GM12864 (cell line): Measurements from ENCODE around the gene ZMYM2.

ENCODE experiments used
- DNase-seq: peaks from one replicate; pipeline ENCODE4 v3.0.0-alpha.2; 2011; ENCODE audit warnings: low read depth
- H3K4me3 ChIP-seq: 2 replicates; pipeline ENCODE4 v1.5.1; 2011; ENCODE audit warnings: mild to moderate bottlenecking, low read depth, low read length, control low read depth
- CTCF ChIP-seq: IDR thresholded peaks from 2 replicates; pipeline ENCODE4 v1.5.1; 2011; ENCODE audit warnings: low read depth, mild to moderate bottlenecking, moderate library complexity, low read length, control low read depth, inconsistent platforms; ENCODE audit errors: missing control alignments

The ZMYM2 gene

DNA sequence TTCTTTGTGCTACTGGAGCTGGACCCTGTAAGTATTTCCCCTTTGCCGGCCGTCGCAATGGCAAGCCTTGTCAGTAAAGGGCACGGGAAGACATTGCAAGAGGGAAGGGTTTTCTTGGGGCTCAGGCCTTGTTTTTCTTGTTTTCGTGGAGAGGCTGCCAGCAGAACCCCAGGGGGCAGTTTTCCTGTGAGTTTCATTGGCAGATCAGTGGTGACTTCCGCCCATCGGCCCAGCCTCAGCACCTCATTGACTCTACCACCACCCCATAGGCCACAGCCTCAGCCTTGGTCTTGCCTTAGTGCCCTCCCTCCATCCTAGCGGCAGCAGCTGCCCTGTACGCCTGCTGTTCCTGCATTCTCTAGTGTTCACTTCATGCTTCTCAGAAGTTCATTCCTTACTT is 140.8 kb downstream of the ZMYM2 start:
- TF ChIP-seq CTCF = no peak
- H3K4me3 ChIP-seq = no peak overlapping the region
- DNase-seq = no peak

- no peak for DNase-seq
- no peak overlapping the region for H3K4me3 ChIP-seq
- no peak for TF ChIP-seq CTCF
These were observed 143.2 kb downstream of the ZMYM2 start for GRCh38 chr13:20101467-20102316.

GRCh38 chr13:20102525-20103180 is 144.1 kb downstream of the ZMYM2 start:
- no peak for DNase-seq
- H3K4me3 ChIP-seq = no peak overlapping the region
- no peak for TF ChIP-seq CTCF

DNA sequence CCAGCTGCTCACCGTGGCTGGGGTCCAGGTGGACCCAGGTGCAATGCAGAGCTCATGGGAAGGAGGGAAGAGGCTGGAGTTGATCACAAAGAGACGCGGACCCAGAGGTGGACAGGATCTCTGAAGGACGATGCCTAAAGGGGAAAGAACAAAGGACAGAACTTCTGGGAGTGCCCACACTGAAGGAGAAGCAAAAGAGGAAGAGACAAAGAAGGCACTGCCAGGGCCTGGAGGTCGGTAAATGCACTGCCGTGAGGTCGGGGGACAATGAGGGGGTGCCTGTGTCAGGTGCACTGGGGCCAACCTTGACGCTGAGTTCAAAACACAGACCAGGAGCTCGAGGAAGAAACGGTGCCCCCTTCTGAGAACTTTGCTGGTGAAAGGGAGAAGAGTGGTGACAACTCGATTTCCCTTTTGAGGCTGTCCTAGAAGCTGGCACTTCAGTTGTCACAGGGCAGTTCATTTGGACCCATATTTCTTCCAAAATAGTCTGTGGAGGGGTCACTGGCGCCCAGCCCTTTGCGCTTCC is 146.7 kb downstream of the ZMYM2 start:
- no peak for TF ChIP-seq CTCF
- no peak for DNase-seq

GRCh38 chr13:20106742-20107141 is 148.2 kb downstream of the ZMYM2 start:
- H3K4me3 ChIP-seq = no peak overlapping the region
- DNase-seq = no peak
- TF ChIP-seq CTCF = no peak

More for the DNA sequence above, 146.7 kb downstream of the ZMYM2 start:
- no peak overlapping the region for H3K4me3 ChIP-seq

- DNase-seq = no peak
- H3K4me3 ChIP-seq = no peak overlapping the region
These were observed 150.5 kb downstream of the ZMYM2 start for GRCh38 chr13:20109037-20109436.

More at GRCh38 chr13:20109037-20109436, 150.5 kb downstream of the ZMYM2 start:
- no peak for TF ChIP-seq CTCF
